Gastroesophageal sphincter (tissue), 3 donors: ENCODE data around the gene ACP4.
"Not testable (repeated sequence)": the region's sequence is repeated elsewhere in the genome, so short reads cannot be mapped to it uniquely, and the experiment has no call there.

ENCODE experiments used
- EP300 ChIP-seq: sonication (generic); formaldehyde crosslinking; IDR thresholded peaks from one replicate; pipeline ENCODE4 v1.6.1; 2017; ENCODE audit warnings: antibody characterized with exemption, mild to moderate bottlenecking
- POLR2A ChIP-seq, 2 donors: fragments of 450-650 bp; IDR thresholded peaks; one replicate each; pipeline ENCODE4 v1.6.1; 2017; ENCODE audit warnings: antibody characterized with exemption in 2 of 2, mild to moderate bottlenecking in 2 of 2, moderate library complexity in 1 of 2
- POLR2AphosphoS5 ChIP-seq: sonication (generic); formaldehyde crosslinking; IDR thresholded peaks from one replicate; pipeline ENCODE4 v1.6.1; 2017; ENCODE audit warnings: antibody characterized with exemption
- TF ChIP-seq, protein P1 (sequence below), 4 experiments: fragments of 200-600 bp in 2 of 4; fragments of 450-650 bp in 2 of 4; sonication (generic) in 1 of 4; IDR thresholded peaks; one replicate each; pipeline ENCODE4 v1.5.1; 2017 to 2019; ENCODE audit warnings: antibody characterized with exemption in 4 of 4, mild to moderate bottlenecking in 2 of 4, moderate library complexity in 2 of 4

DNA sequence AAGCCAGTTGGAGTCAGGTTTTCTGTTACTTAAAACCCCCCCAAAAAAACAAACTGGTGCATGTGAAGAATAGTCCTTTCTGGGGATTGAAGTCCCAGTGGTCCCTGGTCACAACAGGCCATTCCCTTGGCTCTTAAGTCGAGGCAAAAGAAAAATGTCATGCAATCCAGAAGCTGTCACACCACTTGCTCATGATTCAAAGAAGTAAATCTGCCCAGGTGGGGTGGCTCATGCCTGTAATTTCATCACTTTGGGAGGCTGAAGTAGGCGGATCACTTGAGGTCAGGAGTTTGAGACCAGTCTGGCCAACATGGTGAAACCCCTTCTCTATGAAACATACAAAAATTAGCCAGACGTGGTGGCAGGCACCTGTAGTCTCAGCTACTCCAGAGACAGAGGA, 28.7 kb upstream of the ACP4 start:
- not testable (repeated sequence) for TF ChIP-seq EP300; POLR2A (IDR thresholded peaks at IDR 0.05); POLR2AphosphoS5
- TF ChIP-seq, protein P1, sequence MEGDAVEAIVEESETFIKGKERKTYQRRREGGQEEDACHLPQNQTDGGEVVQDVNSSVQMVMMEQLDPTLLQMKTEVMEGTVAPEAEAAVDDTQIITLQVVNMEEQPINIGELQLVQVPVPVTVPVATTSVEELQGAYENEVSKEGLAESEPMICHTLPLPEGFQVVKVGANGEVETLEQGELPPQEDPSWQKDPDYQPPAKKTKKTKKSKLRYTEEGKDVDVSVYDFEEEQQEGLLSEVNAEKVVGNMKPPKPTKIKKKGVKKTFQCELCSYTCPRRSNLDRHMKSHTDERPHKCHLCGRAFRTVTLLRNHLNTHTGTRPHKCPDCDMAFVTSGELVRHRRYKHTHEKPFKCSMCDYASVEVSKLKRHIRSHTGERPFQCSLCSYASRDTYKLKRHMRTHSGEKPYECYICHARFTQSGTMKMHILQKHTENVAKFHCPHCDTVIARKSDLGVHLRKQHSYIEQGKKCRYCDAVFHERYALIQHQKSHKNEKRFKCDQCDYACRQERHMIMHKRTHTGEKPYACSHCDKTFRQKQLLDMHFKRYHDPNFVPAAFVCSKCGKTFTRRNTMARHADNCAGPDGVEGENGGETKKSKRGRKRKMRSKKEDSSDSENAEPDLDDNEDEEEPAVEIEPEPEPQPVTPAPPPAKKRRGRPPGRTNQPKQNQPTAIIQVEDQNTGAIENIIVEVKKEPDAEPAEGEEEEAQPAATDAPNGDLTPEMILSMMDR (IDR thresholded peaks at IDR 0.05) = not testable (repeated sequence)
